ENCODE results near the gene SLC27A1.
"Not testable (repeated sequence)": the region's sequence is repeated elsewhere in the genome, so short reads cannot be mapped to it uniquely, and the experiment has no call there.

Gene SLC27A1

GRCh38 chr19:17457616-17458015 is 12.7 kb upstream of the SLC27A1 start:
- no peak for DNase-seq (ENCODE audit: low read depth)

- DNase-seq (ENCODE audit: low read depth), result no peak
These were observed 11.4 kb upstream of the SLC27A1 start for GRCh38 chr19:17458970-17459369.

GRCh38 chr19:17460372-17461230 is 9.7 kb upstream of the SLC27A1 start, which contains the start of gene NXNL1:
Gene NXNL1 (minus strand): TSS chr19:17460926. CDS start chr19:17460869, 57 bp downstream.
- no peak for DNase-seq (ENCODE audit: low read depth)

- DNase-seq (ENCODE audit: low read depth), result no peak
These were observed 3.9 kb upstream of the SLC27A1 start for GRCh38 chr19:17466487-17466850.

GRCh38 chr19:17467471-17468301 is 2.6 kb upstream of the SLC27A1 start:
- DNase-seq (ENCODE audit: low read depth), result no peak

- DNase-seq (ENCODE audit: low read depth), result no peak
These were observed 1.8 kb upstream of the SLC27A1 start for GRCh38 chr19:17468302-17469091.

GRCh38 chr19:17469092-17469480 is 1.2 kb upstream of the SLC27A1 start:
- DNase-seq (ENCODE audit: low read depth), result no peak

- DNase-seq (ENCODE audit: low read depth), result no peak
These were observed 750 bp upstream of the SLC27A1 start for GRCh38 chr19:17469481-17470067.

- DNase-seq (ENCODE audit: low read depth), result no peak
These were observed 1.2 kb downstream of the SLC27A1 start for GRCh38 chr19:17471410-17472125.

GRCh38 chr19:17473041-17473440 is 2.7 kb downstream of the SLC27A1 start:
- peak; percentile 66 for DNase-seq (ENCODE audit: low read depth)

- DNase-seq (ENCODE audit: low read depth), result not testable (repeated sequence)
These were observed 4.8 kb downstream of the SLC27A1 start for GRCh38 chr19:17475011-17475540.

- peak; percentile 53 for DNase-seq (ENCODE audit: low read depth)
These were observed 5.3 kb downstream of the SLC27A1 start for GRCh38 chr19:17475541-17476115.

- peak; percentile 73 for DNase-seq (ENCODE audit: low read depth)
These were observed 9.0 kb downstream of the SLC27A1 start for GRCh38 chr19:17479325-17479791.

- no peak for DNase-seq (ENCODE audit: low read depth)
These were observed 11.7 kb downstream of the SLC27A1 start for GRCh38 chr19:17481986-17482385.

GRCh38 chr19:17482877-17483604 is 12.7 kb downstream of the SLC27A1 start:
- no peak for DNase-seq (ENCODE audit: low read depth)

- DNase-seq (ENCODE audit: low read depth), result no peak
These were observed 13.3 kb downstream of the SLC27A1 start for GRCh38 chr19:17483605-17484002.

GRCh38 chr19:17484520-17485185 is 14.3 kb downstream of the SLC27A1 start:
- DNase-seq (ENCODE audit: low read depth), result no peak

- DNase-seq (ENCODE audit: low read depth), result no peak
These were observed 16.4 kb downstream of the SLC27A1 start for GRCh38 chr19:17486545-17487240.
